A172 (cell line): ENCODE measurements around the gene ZCCHC3. TPM values are rescaled to one million over a fixed set of nuclear protein-coding genes. Genes with fewer than 3 reads are reported as not detected.

Experiments
- DNase-seq: peaks from one replicate; pipeline ENCODE4 v3.0.0-alpha.2; 2015; ENCODE audit warnings: low spot score
- total RNA-seq: library from RNA; depleted of rRNA; stranded (reverse); fragments of >200 nt; shearing (Covaris generic); gene quantifications from 2 replicates; pipeline ENCODE4 v1.2.3, GENCODE V29; 2014; rRNA removed

Gene ZCCHC3
- total RNA-seq, 1 experiment from 2014 or later: 12.9 TPM

GRCh38 chr20:346640-347316, 49.4 kb downstream of the ZCCHC3 start, which contains the start of gene NRSN2:
Gene NRSN2 (plus strand): TSS chr20:347111. CDS start chr20:349644, 2,533 bp downstream.
- DNase-seq: peak; percentile 78

GRCh38 chr20:347317-347639, 49.9 kb downstream of the ZCCHC3 start:
- no peak for DNase-seq

GRCh38 chr20:347640-348484, 50.5 kb downstream of the ZCCHC3 start:
- peak; percentile 93 for DNase-seq

GRCh38 chr20:348972-349841, 51.8 kb downstream of the ZCCHC3 start:
- no peak for DNase-seq

Other genes with a start within 250 kb of the ZCCHC3 start
- gene DEFB125, start 209.9 kb upstream of the ZCCHC3 start, total RNA-seq: not detected in 2 replicates
- not detected in 2 replicates for gene DEFB126, start 155.0 kb upstream of the ZCCHC3 start, total RNA-seq
- gene DEFB127, start 140.1 kb upstream of the ZCCHC3 start, total RNA-seq: not detected in 2 replicates
- gene DEFB128, start 107.9 kb upstream of the ZCCHC3 start, total RNA-seq: not detected in 2 replicates
- not detected in 2 replicates for gene DEFB129, start 70.3 kb upstream of the ZCCHC3 start, total RNA-seq
- not detected in 2 replicates for gene DEFB132, start 39.8 kb upstream of the ZCCHC3 start, total RNA-seq
- 3.1 and 3.8 TPM in 2 replicates for gene C20orf96, start 6.8 kb upstream of the ZCCHC3 start, total RNA-seq
- gene SOX12, start 28.0 kb downstream of the ZCCHC3 start, total RNA-seq: 7.4 and 9.4 TPM in 2 replicates
- 28.5 and 45.1 TPM in 2 replicates for gene NRSN2, start 49.5 kb downstream of the ZCCHC3 start, total RNA-seq
- 23.2 and 25.6 TPM in 2 replicates for gene TRIB3, start 83.2 kb downstream of the ZCCHC3 start, total RNA-seq
- gene RBCK1, start 110.7 kb downstream of the ZCCHC3 start, total RNA-seq: 101 and 129 TPM in 2 replicates
- gene TBC1D20, start 165.0 kb downstream of the ZCCHC3 start, total RNA-seq: 29.6 and 29.7 TPM in 2 replicates
- gene CSNK2A1, start 246.2 kb downstream of the ZCCHC3 start, total RNA-seq: 195 and 258 TPM in 2 replicates